GM18520 (cell line): ENCODE data around the gene ERVW-1.
"Not testable (repeated sequence)": the region's sequence is repeated elsewhere in the genome, so short reads cannot be mapped to it uniquely, and the experiment has no call there.

ENCODE experiments used
- ATAC-seq: cut with Tn5 transposase; IDR thresholded peaks from one replicate; pipeline ENCODE4 v1.9.1; 2021; ENCODE audit not compliant: unreplicated experiment

Gene ERVW-1

DNA sequence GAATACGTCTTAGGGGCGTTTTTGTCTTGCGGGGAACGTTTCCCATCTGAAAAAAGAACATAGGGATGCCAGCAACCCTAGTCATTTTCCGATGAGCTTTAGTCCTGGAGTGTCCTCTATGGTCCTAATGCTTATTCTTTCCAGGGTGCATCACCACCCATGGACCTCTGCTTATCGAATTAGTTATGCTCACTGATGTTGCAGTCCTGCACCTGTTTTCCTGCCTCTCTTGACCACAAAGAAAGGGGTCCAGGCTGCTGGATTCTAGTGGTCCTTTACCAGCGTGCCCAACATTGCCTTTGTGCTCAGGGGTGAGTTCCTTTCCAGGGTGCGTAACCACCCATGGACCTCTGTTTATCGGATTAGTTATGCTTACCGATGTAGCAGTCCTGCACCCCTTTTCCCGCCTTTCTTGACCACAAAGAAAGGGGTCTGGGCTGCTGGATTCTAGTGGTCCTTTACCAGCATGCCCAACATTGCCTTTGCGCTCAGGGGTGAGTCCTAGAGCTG is 2.4 kb downstream of the ERVW-1 start:
- not testable (repeated sequence) for ATAC-seq

GRCh38 chr7:92473989-92474388 is 3.8 kb downstream of the ERVW-1 start:
- ATAC-seq, result not testable (repeated sequence)

DNA sequence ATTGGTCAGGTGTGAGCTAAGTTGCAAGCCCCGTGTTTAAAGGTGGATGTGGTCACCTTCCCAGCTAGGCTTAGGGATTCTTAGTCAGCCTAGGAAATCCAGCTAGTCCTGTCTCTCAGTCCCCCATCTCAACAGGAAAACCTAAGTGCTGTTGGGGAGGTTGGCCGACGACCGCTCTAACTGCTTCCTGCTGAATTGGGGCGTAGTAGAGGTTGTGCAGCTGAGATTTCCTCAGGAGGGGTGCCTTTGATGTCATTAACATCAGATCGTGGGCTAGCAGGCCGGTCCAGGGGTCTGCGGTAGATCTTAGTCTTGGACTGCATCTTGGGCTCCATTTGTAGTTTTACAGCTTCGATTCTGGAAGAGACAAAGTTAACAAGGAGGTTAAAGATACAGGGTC is 9.2 kb downstream of the ERVW-1 start:
- ATAC-seq, result not testable (repeated sequence)

DNA sequence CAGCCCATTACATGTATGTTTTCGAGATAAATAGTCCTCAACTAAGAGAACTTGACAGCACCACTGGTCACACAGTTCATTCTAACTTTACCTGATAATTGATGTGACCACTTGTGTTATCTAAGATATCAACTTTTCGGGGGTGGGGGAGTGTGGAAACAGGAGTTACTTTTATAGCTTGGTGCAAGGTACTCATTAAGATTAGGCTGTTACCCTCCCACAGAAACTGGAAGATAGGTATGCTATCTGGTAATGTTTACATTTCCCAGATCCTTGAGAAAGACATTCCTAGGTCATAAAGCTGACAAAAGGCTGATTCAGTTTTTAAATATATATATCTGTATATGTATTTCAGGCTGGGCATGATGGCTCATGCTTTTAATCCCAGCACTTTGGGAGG is 11.1 kb downstream of the ERVW-1 start:
- no peak for ATAC-seq

DNA sequence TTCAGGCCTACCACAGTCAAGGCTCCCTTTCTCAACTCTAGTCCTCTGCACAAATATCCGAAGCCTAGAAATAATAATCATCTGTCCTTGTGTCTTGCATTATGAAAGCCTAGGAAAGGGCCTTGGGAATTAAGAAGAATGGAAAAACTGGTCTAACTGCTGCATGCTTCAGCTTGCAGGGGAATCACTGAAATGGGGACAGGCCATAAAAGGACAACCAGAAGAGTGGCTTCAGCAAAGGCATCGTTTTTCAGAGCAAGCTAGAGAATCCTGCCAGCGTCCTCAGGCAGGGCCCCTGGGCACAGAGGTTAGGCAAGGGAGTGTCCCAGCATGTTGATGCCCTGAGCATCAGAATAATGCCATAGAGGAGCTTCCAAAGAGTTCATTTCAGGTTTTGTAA is 13.2 kb downstream of the ERVW-1 start:
- ATAC-seq, result no peak

DNA sequence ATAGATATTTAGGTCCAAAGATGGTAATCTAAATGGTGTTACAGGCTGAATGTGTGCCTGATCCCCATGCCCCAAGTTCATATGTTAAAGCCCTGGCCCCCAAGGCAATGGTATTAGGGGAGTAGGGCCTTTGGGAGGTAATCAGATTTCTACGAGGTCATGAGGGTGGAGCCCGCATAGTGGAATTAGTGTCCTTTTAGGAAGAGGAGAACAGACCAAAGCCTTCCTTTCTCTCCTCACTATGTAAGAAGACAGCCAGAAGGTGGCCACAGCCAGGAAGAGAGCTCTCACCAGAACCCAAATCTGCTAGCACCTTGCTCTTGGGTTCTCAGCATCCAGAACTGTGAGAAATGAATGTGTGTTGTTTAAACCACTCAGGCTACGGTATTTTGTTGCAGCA is 15.2 kb downstream of the ERVW-1 start:
- no peak for ATAC-seq

DNA sequence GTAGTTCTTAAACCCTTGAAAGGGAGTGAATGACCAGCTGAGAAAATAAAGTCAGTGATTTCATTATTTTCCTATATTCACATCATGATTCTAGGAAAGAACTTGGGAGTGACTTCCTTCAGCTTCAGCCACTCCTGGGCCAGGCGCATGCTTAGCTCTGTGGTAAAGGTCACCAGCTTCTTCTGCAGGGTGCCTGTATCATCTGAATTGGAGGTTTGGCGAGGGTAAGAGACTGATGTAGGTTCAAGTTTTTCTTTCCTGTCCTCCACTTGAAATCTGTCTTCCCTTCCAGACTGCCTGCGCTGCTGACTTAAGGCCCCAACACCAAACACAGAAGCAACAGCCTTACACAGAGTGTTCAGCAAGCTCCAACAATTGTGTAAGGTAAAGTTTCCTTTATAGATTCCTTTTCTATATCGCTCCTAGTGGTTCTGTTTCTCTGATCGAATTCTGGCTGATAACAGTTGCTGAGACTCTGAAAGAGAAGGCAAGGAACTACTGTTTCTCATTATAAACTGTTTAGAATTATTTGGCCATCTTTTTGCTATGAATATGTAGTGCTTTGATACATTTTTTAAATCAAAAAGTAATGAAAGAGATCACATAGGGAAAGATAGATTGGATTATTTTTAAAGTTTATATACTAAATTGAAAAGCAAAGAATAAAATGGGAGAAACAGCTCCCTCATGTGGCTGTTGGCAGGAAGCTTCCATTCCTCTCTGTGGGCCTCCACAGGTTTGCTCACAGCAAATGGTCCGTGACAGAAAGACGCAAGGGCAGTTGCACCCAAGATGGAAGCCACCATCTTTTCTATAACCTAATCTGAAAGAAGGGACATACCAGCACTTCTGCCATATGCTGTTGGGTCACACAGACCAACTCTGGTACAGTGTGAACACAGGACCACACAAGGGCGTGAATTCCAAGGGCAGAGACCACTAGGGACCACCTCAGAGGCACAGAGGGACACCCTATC is 16.4 kb downstream of the ERVW-1 start:
- ATAC-seq, result peak; percentile 68

DNA sequence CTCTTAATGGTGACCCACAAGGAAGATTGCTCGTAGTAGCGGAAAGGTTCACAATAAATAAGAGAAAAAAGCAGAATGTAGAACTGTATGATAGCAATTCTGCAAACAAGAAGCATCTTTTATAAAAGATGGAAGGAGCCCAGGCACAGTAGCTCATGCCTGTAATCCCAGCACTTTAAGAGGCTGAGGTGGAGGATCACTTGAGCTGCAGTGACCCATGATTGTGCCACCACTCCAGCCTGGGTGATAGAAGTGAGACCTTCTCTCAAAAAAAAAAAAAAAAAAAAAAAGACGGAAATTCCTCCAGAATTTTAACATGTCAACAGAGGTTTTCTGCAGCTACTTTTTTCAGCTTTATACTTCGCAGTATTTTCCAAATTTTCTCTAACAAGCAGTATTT is 17.2 kb downstream of the ERVW-1 start:
- ATAC-seq, result no peak

GRCh38 chr7:92460109-92460508 is 17.6 kb downstream of the ERVW-1 start:
- no peak for ATAC-seq

DNA sequence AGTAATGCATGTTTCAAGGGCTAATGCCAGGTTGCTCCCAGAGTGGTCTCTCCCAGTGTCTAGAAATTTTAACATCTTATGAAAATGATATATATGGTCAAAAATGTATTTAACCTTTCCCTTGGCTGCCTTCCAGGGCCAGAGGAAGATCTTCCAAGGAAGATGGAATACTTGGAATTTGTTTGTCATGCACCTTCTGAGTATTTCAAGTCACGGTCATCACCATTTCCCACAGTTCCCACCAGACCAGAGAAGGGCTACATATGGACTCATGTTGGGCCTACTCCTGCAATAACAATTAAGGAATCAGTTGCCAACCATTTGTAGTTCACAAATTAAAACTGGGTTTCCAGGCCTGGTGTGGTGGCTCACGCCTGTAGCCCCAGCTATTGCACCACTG is 21.5 kb downstream of the ERVW-1 start:
- no peak for ATAC-seq

DNA sequence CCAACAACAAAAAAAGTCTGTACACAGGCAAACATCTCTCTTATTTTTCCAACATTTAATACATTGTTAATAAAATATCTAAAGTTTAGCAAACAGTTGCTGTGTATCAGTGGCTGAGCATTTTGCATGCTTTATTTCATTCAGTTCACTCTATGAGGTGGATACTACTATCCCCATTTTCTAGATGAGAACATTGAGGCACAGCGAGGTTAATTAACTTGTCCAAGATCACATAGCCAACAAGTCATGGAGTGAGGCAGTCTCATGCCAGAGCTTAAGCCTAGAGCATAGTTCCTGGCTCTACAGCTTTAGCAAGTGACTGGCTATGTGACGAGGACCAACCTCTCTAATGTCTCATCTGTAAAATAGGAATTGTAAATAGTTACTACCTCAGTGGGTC is 26.1 kb downstream of the ERVW-1 start:
- ATAC-seq, result no peak

GRCh38 chr7:92448205-92448747 is 29.5 kb downstream of the ERVW-1 start:
- peak; percentile 28 for ATAC-seq

DNA sequence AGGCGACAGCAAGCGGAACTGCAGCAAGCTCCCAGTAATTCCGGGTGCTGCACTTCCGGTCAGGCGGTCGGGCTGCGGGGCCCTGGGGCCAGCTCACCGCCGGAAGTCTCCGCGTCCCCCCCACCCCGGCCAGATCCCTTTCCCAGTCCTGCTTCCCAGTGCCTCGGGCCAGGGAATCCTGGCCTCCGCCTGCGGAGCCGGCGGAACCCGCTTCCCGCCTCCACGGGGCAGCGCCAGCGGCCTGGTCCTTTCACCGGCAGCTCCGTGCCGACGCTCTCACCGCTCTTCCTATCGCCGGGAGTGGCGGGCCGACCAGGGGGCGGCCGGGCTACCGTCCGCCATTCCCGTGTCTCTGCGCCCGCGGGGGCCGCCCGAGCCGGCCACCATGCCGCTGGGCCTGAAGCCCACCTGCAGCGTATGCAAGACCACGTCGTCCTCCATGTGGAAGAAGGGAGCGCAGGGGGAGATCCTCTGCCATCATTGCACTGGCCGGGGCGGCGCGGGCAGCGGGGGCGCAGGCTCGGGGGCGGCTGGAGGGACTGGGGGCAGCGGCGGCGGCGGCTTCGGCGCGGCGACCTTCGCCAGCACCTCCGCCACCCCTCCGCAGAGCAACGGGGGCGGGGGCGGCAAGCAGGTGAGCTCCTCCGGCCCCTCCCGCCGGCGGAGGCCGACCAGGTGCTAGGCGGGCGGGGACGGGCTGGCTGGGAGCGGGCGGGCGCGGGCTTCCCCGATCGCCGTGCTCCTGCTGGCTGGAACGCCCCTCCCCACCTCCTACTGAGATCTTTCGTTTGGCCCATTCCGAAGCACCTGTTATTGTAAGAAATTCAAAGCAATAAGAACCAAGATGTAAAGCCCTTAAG is 30.2 kb downstream of the ERVW-1 start, which contains the start of gene GATAD1:
Gene GATAD1, plus strand, starts transcription at position 138 of the 860 bp plus-strand sequence. Its CDS starts 248 bp downstream, at position 386.
- ATAC-seq, result peak; percentile 82

DNA sequence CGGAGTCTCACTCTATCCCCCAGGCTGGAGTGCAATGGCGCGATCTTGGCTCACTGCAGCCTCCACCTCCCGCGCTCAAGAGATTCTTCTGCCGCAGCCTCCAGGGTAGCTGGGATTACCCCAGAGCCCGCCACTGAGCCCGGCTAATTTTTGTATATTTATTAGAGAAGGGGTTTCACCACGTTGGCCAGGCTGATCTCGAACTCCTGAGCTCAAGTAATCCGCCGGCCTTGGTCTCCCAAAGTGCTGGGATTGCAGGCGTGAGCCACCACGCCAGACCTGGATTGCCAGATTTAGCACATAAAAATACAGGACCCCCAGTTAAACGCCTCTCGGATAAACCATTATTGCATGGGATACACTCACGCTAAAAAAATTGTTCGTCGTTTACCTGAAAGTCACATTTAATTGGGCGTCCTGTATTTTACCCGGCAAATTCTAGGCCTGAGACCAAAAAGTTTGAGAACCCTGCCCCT is 30.8 kb downstream of the ERVW-1 start:
- ATAC-seq, result no peak

GRCh38 chr7:92442720-92443119 is 35.0 kb downstream of the ERVW-1 start:
- not testable (repeated sequence) for ATAC-seq

GRCh38 chr7:92437956-92438491 is 39.7 kb downstream of the ERVW-1 start:
- no peak for ATAC-seq

GRCh38 chr7:92436612-92437445 is 40.9 kb downstream of the ERVW-1 start:
- no peak for ATAC-seq

DNA sequence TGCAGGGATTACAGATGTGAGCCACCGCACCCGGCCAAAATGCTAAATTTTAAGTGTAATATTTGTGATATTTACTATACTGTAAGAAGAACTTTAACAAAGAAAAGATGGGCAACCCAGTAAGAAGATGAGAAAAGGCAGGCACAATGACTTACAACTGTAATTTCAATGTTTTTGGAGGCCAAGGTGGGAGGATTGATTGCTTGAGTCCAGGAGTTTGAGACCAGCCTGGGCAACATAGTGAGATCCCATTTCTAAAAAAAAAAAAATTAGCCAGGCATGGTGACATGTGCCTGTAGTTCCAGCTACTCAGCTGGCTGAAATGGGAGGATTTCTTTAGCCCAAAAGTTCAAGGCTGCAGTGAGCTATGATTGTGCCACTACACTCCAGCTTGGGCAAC is 42.2 kb downstream of the ERVW-1 start:
- ATAC-seq, result no peak

- ATAC-seq, result no peak
Measured at GRCh38 chr7:92433019-92433418, 44.7 kb downstream of the ERVW-1 start.
